HepG2 (cell line): ENCODE results near the gene SEMA3F. TPM values are rescaled to one million over a fixed set of nuclear protein-coding genes. Genes with fewer than 3 reads are reported as not detected.

Experiments
- HOXA7 ChIP-seq: sonication (generic); formaldehyde crosslinking; IDR thresholded peaks from 2 replicates; pipeline ENCODE4 v1.8.1; 2022; ENCODE audit warnings: mild to moderate bottlenecking, missing genetic modification reagents, moderate library complexity
- KDM5A ChIP-seq: fragments of 200-600 bp; sonication (generic); IDR thresholded peaks from 2 replicates; pipeline ENCODE4 v1.7.0; 2018; ENCODE audit warnings: antibody characterized with exemption, mild to moderate bottlenecking, low read length, borderline replicate concordance
- MEIS2 ChIP-seq: sonication (generic); formaldehyde crosslinking; IDR thresholded peaks from 2 replicates; pipeline ENCODE4 v1.9.0; 2021; ENCODE audit warnings: mild to moderate bottlenecking, missing genetic modification reagents
- NONO ChIP-seq, 2 experiments: fragments of 450-650 bp in 1 of 2; sonication (generic) in 1 of 2; formaldehyde crosslinking in 1 of 2; IDR thresholded peaks in 1 of 2; conservative IDR thresholded peaks in 1 of 2; 2 replicates each; pipeline versions ENCODE4 v1.6.1 to v1.8.0; 2017 to 2022; ENCODE audit warnings: mild to moderate bottlenecking in 1 of 2, missing genetic modification reagents in 1 of 2, moderate library complexity in 1 of 2
- POGZ ChIP-seq: sonication (generic); formaldehyde crosslinking; IDR thresholded peaks from 2 replicates; pipeline ENCODE4 v1.4.0; 2020; ENCODE audit warnings: mild to moderate bottlenecking, missing genetic modification reagents
- SKI ChIP-seq: fragments of 450-650 bp; IDR thresholded peaks from one replicate; pipeline ENCODE4 v1.6.1; 2018; ENCODE audit warnings: mild to moderate bottlenecking; ENCODE audit not compliant: partially characterized antibody
- SMC3 ChIP-seq: IDR thresholded peaks from 2 replicates; pipeline ENCODE4 v1.6.1; 2011; ENCODE audit warnings: low read length, improper control_type of control experiment
- STAT5B ChIP-seq: sonication (generic); formaldehyde crosslinking; IDR thresholded peaks from 2 replicates; pipeline ENCODE4 v1.4.0; 2020; ENCODE audit warnings: missing genetic modification reagents
- U2AF1 ChIP-seq: fragments of 200-400 bp; formaldehyde crosslinking; optimal IDR thresholded peaks from 2 replicates; pipeline ENCODE3; 2017; ENCODE audit warnings: mild to moderate bottlenecking, low read depth, low read length
- ZNF207 ChIP-seq: fragments of 450-650 bp; IDR thresholded peaks from 2 replicates; pipeline ENCODE4 v1.6.1; 2016; ENCODE audit warnings: antibody characterized with exemption, borderline replicate concordance
- ZNF225 ChIP-seq: sonication (generic); formaldehyde crosslinking; IDR thresholded peaks from 2 replicates; pipeline ENCODE4 v1.4.0; 2020; ENCODE audit warnings: mild to moderate bottlenecking, missing genetic modification reagents
- ZNF326 ChIP-seq: sonication (generic); formaldehyde crosslinking; IDR thresholded peaks from 2 replicates; pipeline ENCODE4 v1.4.0; 2020; ENCODE audit warnings: missing genetic modification reagents, borderline replicate concordance
- ZNF460 ChIP-seq: sonication (generic); formaldehyde crosslinking; IDR thresholded peaks from 2 replicates; pipeline ENCODE4 v1.5.1; 2020; ENCODE audit warnings: missing genetic modification reagents, mild to moderate bottlenecking, borderline replicate concordance
- ZNF501 ChIP-seq: sonication (generic); formaldehyde crosslinking; IDR thresholded peaks from 2 replicates; pipeline ENCODE4 v1.5.1; 2020; ENCODE audit warnings: mild to moderate bottlenecking, moderate library complexity, missing genetic modification reagents
- ZNF567 ChIP-seq: sonication (generic); formaldehyde crosslinking; IDR thresholded peaks from 2 replicates; pipeline ENCODE4 v1.8.1; 2023; ENCODE audit warnings: mild to moderate bottlenecking, missing genetic modification reagents, borderline replicate concordance
- ZNF879 ChIP-seq: sonication (generic); formaldehyde crosslinking; IDR thresholded peaks from 2 replicates; pipeline ENCODE4 v1.8.1; 2023; ENCODE audit warnings: missing genetic modification reagents
- polyA plus RNA-seq, 8 experiments: library from polyadenylated mRNA; depleted of rRNA in 3 of 8; stranded (reverse) in 7 of 8; unstranded in 1 of 8; fragments of >200 nt; fragmentation: Illumina TruSeq in 4 of 8; extraction: Trizol in 4 of 8; gene quantifications; 2 replicates each; pipeline versions ENCODE4 v1.2.1 to v1.2.3, GENCODE V29; 2011 to 2016; ENCODE audit warnings: low read depth in 4 of 8, missing spikeins in 1 of 8, mixed read lengths in 1 of 8; ENCODE audit not compliant: insufficient read depth in 1 of 8
- total RNA-seq, 5 experiments: library from RNA; depleted of rRNA; stranded (reverse); fragments of >200 nt; fragmentation: Illumina TruSeq; extraction: Trizol; gene quantifications; 2 replicates each; pipeline ENCODE4 v1.2.3, GENCODE V29; 2016; ENCODE audit warnings: low read depth in 1 of 5
- TF ChIP-seq, protein P1 (sequence below): sonication (generic); formaldehyde crosslinking; IDR thresholded peaks from 2 replicates; pipeline ENCODE4 v1.9.0; 2022; ENCODE audit warnings: low read depth, missing genetic modification reagents
- TF ChIP-seq, protein P2 (sequence below): IDR thresholded peaks from 2 replicates; pipeline ENCODE4 v1.6.1; 2016; ENCODE audit warnings: missing compliant biosample characterization, missing genetic modification reagents, borderline replicate concordance
- TF ChIP-seq, protein P3 (sequence below): sonication (generic); formaldehyde crosslinking; IDR thresholded peaks from 2 replicates; pipeline ENCODE4 v1.8.0; 2022; ENCODE audit warnings: missing genetic modification reagents, mild to moderate bottlenecking, borderline replicate concordance
- TF ChIP-seq, protein P4 (sequence below): sonication (generic); formaldehyde crosslinking; IDR thresholded peaks from 2 replicates; pipeline ENCODE4 v1.4.0; 2020; ENCODE audit warnings: missing genetic modification reagents

Gene SEMA3F
- total and polyA plus RNA-seq, 2 of the 13 experiments (the other 11 are each of a cell fraction or from before 2014, with no cell fraction given) = 7.6 to 17.2 TPM

DNA sequence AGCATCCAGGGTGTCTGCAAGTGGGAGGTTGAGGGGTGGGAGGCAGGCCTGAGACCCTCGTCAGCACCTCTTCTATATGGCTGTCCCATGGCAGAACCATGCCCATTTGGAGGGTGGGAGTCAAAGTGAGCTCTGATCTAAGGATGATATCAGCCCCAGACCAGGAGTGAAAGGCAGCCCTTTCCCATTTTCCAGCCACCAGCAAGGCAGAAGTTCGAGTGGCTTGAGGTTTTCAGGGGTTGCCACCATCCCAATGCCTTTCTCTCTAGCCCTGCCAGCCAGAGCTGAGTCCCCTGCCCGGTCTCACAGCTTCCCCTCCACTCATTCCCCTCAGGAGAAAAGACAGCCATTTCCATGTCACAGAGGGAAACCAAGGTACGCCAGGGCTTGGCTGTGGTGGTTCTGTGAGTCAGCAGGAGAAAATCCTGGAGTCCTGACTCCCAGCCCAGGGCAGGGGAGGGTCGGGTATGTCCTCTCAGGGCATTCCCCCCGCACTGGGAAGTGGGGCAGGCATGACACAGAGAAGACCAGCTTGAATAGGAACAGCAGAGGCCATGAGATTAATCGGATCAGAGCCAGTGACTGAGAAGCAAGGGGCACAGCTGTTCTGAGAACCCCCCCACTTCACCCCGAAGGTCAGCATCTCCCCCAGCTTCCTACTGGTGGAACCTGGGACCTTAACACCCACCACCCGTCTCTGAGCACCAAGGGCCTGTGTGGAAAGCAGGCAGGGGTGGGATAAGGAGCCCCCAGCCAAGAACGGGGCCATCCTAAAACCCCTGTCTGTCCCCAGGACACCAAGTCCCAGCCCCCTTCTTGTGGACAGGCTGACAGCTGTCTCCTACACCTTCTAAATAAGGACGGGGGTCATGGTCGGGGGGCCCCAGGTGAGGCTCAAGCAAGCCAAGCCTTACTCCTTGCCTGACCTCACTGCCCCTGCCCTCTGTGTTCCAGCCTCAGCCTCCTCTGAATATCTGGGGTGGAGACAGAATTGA, 49.0 kb downstream of the SEMA3F start (continued):
- TF ChIP-seq, protein P1, sequence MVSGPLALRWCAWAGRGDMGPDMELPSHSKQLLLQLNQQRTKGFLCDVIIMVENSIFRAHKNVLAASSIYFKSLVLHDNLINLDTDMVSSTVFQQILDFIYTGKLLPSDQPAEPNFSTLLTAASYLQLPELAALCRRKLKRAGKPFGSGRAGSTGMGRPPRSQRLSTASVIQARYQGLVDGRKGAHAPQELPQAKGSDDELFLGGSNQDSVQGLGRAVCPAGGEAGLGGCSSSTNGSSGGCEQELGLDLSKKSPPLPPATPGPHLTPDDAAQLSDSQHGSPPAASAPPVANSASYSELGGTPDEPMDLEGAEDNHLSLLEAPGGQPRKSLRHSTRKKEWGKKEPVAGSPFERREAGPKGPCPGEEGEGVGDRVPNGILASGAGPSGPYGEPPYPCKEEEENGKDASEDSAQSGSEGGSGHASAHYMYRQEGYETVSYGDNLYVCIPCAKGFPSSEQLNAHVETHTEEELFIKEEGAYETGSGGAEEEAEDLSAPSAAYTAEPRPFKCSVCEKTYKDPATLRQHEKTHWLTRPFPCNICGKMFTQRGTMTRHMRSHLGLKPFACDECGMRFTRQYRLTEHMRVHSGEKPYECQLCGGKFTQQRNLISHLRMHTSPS = 0 out of 2 replicates have a peak, but pooled peaks have one; percentile 7
- TF ChIP-seq, protein P2, sequence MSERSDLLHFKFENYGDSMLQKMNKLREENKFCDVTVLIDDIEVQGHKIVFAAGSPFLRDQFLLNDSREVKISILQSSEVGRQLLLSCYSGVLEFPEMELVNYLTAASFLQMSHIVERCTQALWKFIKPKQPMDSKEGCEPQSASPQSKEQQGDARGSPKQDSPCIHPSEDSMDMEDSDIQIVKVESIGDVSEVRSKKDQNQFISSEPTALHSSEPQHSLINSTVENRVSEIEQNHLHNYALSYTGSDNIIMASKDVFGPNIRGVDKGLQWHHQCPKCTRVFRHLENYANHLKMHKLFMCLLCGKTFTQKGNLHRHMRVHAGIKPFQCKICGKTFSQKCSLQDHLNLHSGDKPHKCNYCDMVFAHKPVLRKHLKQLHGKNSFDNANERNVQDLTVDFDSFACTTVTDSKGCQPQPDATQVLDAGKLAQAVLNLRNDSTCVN = peak; percentile 5; the same call in 1 of the 2 replicates
- TF ChIP-seq STAT5B (no peak), MEIS2 (CRISPR knock-in tag) (no peak), ZNF326 (no peak), SMC3 (no peak), HOXA7 (CRISPR knock-in tag) (no peak), U2AF1 (no peak), NONO (IDR thresholded peaks at IDR 0.05) (no peak), NONO (CRISPR knock-in tag; conservative IDR thresholded peaks at IDR 0.05) (0 out of 2 replicates have a peak, but pooled peaks have one; percentile 5), ZNF460 (CRISPR knock-in tag) (no peak), KDM5A (no peak), ZNF225 (CRISPR knock-in tag) (no peak), ZNF879 (CRISPR knock-in tag) (no peak), ZNF207 (no peak), ZNF501 (CRISPR knock-in tag) (0 out of 2 replicates have a peak, but pooled peaks have one; percentile 15), ZNF567 (0 out of 2 replicates have a peak, but pooled peaks have one; percentile 56), SKI (no peak), POGZ (CRISPR knock-in tag) (no peak)
- TF ChIP-seq, protein P3, sequence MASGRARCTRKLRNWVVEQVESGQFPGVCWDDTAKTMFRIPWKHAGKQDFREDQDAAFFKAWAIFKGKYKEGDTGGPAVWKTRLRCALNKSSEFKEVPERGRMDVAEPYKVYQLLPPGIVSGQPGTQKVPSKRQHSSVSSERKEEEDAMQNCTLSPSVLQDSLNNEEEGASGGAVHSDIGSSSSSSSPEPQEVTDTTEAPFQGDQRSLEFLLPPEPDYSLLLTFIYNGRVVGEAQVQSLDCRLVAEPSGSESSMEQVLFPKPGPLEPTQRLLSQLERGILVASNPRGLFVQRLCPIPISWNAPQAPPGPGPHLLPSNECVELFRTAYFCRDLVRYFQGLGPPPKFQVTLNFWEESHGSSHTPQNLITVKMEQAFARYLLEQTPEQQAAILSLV (CRISPR knock-in tag) = no peak
- TF ChIP-seq, protein P4, sequence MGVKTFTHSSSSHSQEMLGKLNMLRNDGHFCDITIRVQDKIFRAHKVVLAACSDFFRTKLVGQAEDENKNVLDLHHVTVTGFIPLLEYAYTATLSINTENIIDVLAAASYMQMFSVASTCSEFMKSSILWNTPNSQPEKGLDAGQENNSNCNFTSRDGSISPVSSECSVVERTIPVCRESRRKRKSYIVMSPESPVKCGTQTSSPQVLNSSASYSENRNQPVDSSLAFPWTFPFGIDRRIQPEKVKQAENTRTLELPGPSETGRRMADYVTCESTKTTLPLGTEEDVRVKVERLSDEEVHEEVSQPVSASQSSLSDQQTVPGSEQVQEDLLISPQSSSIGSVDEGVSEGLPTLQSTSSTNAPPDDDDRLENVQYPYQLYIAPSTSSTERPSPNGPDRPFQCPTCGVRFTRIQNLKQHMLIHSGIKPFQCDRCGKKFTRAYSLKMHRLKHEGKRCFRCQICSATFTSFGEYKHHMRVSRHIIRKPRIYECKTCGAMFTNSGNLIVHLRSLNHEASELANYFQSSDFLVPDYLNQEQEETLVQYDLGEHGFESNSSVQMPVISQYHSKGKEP = no peak
